ENCODE data around the gene ZCCHC7.
"Not testable (repeated sequence)": the region's sequence is repeated elsewhere in the genome, so short reads cannot be mapped to it uniquely, and the experiment has no call there.

ZCCHC7 gene
- 66.5 to 75.3 reads per million in 2 donors for total RNA-seq

DNA sequence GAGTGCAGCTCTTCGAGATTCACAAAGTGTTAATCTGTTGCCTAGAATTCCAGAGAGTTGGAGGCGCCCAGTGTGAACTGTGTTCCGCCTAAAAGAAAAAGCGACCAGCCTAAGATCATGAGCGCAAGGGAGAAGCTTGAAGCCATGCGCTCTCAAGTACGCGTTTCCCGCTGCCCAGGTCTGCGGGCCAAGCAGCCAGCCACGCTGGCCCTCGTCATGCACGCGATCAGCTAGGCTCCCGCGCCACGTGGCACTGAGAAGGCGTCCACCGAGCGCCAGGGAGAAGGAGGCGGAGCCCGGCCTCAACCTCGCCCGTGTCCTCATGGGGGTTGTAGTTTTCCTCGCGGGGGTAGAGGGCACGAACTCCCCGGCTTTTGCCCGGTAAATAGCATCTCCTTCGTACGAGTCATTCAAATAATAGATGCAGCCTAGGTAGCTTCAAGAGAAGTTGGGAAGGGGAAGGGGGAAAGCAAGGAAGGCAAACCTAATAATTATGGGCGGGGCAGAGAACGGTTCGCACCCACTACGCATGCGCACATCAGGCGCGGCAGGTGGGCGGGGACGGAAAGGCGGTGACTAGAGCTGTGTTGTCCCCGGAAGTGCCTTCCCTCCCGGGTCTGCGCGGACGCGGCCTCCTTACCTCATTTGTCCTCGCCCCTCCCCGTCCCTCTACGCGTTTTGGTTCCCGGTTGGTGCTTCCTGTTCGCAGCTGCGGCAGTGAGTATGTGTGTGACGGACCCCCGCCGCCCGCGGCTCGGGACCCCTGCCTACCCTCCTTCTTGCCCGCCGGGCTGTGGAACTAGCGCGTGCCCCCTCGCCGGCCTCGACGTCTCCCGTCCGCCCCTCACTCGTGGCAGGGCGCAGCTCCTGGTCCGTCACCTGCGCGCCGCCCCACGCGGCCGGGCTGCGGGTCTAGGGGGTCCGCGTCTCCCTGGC is at the start of gene ZCCHC7:
Gene ZCCHC7 (plus strand): TSS at position 668 of the 936 bp plus-strand sequence.
- DNase-seq, result peak; percentile 95

DNA sequence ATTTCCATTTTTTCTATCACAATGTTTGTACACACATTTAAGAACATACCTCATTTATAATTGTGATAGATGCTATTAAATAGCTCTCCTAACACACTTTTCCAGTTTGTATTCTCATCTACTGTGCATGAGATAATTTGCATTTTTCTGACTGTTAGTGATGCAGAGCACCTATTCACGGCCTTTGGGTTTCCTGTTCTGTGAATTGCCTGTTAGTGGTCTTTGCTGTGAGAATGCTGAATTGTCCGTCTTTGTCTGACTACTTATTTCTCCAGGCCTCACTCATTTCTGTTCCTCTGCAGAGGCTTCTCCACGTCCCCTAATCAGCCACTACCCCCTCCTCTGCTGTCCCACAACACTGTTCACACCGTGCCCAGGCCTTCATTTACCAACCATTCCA is 45.6 kb upstream of the ZCCHC7 start:
- DNase-seq, result not testable (repeated sequence)

DNA sequence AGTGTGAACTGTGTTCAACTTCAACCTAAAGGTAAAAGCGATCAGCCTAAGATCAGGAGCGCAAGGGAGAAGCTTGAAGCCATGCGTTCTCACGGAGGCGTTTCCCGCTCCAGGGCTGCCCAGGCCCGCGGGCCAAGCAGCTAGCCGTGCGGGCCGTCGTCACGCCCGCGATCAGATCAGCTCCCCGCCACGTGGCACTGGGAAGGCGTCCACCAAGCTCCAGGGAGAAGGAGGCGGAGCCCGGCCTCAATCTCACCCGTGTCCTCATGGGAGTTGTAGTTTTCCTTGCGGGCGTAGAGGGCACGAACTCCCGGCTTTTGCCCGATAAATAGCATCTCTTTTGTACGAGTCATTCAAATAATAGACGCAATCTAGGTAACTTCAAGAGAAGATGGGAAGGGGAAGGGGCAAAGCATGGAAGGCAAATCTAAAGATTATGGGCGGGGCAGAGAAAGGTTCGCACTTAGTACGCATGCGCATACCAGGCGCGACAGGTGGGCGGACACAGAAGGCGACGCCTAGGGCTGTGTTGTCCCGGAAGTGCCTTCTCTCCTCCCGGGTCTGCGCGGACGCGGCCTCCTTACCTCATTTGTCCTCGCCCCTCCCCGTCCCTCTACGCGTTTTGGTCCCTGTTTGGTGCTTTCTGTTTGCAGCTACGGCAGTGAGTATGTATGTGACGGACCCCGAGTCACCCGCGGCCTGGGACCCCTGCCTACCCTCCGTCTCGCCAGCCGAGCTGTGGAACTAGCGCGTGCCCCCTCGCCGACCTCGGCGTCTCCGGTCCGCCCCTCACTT is 40.8 kb upstream of the ZCCHC7 start:
- DNase-seq, result peak; percentile 82

DNA sequence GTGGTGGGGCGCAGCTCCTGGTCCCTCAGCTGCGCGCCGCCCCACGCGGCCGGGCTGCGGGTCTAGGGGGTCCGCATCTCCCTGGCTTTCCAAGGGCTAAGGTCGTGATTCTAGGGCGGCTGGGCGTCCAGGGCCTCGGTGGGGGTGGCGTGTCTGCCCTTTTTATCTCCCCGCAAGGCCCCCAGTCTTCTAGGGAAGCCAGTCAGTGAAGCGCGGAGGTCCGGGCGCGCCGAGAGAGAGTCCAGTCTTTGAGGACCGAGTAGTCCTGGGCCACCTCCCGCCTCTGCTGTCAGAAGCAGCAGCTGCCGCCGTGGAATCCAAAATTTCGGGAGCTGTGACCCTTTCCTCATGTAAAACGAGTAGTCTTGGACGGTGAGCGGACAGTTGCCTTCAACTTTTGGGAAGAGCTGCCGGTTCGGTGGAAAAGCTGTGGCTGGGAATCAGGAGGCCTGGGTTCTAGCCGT is 40.2 kb upstream of the ZCCHC7 start:
- not testable (repeated sequence) for DNase-seq

DNA sequence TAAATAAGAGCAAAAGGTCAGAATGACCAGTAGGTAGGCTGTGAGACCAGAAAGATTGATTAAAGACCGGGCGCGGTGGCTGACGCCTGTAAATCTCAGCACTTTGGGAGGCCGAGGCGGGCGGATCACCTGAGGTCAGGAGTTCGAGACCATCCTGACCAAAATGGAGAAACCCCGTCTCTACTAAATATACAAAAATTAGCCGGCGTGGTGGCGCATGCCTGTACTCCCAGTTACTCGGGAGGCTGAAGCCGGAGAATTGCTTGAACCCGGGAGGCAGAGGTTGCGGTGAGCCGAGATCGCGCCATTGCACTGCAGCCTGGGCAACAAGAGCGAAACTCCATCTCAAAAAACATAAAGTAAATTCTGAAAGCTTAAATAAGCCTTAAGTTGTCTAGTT is 38.9 kb upstream of the ZCCHC7 start:
- not testable (repeated sequence) for DNase-seq

DNA sequence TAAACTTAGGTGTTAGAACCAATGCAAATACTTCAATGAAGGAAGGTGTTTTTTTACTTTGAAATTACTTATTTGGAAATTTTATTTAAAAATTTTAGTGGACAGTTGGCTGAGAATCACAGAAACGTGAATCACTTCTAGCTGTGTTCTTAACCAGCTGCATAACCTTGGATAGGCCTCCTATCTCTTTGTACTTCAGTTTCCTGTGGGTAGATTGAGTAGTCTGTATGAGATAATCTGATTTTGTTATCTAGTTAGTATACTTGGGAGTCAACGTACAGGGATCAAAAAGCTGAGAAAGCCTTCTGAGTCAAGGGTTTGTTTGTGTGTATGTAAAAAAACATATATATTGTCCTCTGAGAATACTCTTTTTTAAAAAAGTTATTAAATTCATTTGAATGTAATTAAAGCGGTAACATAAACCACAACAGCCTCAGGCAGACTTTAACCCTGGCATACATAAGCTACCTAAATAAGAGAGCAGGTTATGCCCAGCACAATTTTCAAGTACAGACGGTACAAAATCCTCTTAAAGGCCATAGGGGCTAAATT is 38.1 kb upstream of the ZCCHC7 start:
- no peak for DNase-seq

DNA sequence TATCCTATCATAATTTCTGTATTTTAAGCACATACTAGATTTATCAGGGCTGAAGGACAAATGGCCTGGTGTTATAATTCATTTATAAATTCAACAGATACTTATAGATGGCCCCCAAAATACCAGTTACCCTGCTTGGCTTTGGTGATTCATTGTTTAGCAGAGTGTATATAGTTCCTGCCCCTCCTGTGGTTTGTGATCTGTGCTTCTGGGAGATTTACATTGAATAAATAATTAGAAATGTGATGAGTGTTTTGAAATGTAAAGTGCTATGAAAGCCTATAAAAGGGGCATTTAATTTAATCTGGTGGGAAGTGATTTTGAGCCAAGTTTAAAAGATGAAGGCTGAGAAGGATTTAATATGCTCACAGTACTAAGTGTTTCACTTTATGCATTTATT is 36.7 kb upstream of the ZCCHC7 start:
- no peak for DNase-seq

DNA sequence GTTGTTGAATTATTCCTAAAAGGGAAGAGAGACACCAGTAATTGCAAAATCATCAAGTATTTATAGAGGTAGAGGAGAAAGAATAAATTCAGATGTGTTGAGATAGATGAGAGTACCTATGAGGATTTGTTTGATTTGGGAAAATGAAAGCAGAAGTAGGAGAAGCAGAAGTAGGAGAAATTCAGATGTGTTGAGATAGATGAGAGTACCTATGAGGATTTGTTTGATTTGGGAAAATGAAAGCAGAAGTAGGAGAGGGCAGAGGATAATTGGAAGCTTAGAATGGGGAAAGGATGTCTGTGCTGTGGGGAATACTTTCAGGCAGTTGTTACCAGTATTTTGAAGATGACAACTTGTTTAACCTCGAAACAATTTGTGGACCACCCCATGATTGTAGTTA is 35.1 kb upstream of the ZCCHC7 start:
- DNase-seq, result no peak

DNA sequence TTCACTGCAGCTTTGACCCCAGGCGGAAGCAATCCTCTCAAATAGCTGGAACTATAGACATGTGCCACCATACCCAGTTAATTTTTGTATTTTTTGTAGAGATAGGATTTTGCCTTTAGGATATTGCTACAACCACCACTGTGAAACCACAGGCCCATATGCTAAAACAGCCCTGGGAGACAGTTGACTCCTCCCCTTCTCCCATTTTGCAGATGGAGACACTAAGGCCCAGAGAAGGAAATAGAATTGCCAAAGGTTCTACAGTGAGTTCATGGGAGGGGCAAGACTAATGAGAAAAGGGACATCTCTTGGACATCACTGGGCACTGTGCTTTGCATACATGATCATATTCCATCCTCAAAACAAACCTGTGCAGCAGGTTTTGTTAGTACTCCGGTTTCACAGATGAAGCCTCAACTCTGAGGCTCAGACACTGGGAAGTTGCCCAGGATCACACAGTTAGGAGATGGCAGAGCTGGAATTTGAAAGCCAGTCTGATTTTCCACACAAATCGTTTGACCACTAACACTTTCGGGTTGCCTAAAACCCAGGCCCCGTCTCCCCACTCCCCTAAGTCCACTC is 27.6 kb upstream of the ZCCHC7 start:
- not testable (repeated sequence) for DNase-seq

DNA sequence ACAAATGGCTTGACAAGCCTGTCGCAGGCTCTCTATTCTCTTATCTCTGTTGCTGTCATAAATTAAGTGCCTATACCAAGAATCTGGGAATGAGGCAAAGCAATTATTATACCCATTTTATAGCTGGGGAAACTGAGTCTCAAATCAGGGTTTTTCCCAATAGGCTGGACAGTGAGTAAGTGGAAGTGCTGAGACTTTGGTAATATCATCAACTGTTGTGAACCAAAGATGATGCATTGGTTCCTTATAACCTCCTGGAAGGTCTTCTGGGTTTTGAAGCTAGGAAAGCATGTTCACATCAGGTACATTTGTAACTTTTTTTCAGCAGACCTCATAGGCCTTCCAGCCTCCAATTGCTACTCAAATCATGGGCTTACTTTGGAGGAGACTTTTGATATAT is 25.6 kb upstream of the ZCCHC7 start:
- no peak for DNase-seq

DNA sequence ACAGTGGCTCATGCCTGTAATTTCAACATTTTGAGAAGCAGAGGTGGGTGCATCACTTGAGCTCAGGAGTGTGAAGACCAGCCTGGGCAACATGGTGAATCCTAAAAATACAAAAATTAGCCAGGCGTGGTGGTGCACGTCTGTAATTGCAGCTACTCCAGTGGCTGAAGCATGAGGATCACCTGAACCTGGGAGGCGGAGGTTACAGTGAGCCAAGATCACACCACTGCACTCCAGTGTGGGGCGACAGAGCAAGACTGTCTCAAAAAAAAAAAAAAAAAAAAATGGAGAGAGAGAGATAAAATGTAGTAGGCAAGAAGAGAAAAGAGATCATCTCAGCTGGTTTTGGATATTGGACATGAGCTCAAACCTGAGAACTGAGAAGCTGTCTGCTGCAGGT is 23.7 kb upstream of the ZCCHC7 start:
- no peak for DNase-seq

DNA sequence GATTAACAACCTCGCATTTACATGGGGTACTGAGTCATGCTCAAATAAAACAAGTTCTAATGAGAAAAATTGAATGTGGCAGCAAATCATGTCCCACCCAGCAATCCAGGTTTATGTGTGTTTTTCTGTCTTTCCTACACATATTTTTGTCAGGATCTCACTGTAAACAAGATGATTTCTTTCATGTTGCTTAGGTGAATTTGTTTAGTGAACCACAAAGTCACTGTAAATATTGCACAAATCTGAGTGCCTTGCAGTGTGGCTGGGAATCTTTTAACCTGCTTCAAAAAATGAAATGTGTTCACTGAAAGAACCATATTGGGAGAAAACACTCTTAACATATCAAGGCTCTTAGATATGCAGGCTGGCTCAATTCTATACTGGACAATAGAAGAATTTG is 23.1 kb upstream of the ZCCHC7 start:
- DNase-seq, result no peak

DNA sequence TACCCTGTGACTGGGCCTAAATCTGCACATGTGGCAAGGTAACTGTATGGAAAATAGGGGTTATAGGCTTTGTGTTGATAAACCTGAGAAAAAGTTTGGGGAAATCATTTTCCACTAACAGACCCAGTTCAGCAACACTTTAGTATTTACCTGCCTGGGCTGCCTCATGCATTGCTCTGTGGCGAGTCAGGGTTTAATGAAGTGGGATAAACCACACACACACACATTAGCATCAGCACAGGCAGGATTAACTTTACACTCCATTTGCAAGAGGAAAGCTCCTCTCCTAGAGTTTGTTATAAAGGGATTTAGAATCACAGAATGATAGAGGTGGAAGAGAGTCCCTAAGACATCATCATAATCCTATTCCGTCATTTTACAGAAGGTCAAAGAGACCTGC is 20.0 kb upstream of the ZCCHC7 start:
- DNase-seq, result no peak

DNA sequence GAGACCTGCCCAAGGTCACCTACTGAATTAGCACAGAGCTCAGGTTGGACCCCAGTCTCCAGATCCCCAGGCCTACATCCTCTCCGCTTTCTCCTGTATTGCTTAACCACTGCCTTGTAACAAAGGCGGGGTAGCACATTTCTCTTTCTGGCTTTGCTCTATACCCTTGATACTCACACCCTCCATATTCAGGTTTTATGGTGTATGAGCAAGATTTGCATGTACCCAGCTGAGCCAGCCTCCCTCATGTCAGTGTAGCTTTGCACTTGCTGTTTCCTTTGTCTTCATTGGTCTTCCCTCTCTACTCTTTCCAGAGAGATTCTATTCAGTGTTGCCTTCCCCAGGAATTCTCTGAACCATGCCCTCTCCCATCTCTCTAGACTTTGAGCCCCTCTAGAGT is 19.6 kb upstream of the ZCCHC7 start:
- no peak for DNase-seq

DNA sequence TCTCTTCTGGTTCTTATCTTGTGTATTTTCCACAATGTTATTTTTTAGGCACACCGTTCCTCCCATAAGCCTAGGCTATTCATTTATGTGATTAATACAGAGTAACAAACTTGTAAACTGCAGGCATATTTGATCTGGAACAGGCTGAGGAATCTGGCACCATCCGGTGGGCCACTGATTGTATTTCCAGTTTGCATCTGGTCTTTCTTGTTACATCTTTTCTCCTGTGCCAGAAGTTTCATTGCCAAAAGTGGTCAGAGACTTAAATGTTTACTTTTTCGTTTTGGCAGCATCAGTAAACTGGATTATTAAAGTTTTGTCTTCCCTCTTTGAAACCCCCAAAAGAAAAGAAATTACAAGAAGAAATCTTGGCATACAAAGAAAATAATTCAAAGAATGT is 17.9 kb upstream of the ZCCHC7 start:
- DNase-seq, result no peak

DNA sequence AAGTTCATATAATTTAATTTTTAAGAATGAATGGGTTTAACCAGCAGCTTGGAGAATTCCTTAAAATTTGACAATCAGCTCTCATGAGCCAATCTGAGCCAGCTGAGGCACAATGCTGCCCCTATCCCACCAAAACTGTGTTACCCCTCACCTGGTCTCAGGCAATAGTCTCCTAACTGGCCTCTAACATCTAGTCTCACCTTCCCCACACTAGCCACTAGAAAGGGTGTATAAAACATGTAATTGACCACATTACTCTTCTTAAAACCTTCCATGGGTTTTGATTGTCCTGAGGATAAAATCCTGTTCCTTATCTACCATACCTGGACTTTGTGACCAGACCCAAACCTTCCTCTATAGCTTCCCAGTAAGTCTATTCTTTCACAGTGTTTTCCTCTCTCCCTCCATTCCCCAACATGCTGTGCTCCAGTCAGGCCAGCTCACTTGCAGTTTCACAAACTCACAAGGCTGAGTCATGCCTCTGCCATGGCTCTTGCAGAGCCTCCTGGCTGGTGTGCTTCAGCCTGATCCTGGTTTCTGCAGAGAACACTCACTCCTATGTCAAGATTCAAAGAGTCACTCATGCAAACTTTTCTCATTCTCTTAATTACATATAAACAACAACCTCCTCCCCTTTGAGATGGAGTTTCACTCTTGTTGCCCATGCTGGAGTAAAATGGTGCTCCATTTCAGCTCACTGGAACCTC is 16.0 kb upstream of the ZCCHC7 start:
- DNase-seq, result no peak

DNA sequence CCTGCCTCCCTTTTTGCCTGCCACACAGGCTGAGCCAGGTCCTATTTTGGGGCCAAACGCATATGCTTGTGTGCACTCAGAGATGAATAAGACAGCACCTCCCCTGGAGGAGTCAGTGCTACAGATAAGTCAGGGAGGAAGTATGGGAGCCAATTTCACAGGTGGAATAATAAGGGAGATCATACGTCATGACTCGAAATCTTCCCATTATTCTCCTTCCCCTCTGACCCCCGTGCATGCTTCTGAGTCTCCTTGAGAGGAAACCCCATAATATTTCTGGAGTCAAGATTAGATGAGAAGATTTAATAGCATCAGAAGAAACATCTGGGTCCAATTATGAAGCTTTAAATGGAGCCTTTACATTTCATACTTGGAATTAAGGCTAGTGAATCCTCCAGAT is 15.1 kb upstream of the ZCCHC7 start:
- no peak for DNase-seq

DNA sequence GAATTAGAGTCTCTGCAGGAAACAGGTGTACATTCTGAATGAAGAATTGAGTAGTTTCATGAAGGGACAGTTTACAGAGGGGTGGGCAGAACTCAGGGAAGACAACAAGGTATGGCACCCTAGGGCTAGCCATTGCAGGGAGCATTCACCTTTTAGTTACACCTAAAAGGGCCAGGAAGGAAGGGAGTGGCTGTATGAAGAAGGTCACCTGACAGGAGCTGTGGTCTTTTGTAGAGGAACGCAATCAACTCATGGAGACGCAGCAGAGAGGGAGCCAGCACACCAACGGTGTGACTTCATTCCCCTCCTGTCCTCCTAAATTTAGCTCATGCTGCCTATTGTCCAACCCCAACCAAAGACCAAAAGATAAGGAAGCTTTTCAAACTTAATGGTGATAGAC is 12.7 kb upstream of the ZCCHC7 start:
- no peak for DNase-seq

DNA sequence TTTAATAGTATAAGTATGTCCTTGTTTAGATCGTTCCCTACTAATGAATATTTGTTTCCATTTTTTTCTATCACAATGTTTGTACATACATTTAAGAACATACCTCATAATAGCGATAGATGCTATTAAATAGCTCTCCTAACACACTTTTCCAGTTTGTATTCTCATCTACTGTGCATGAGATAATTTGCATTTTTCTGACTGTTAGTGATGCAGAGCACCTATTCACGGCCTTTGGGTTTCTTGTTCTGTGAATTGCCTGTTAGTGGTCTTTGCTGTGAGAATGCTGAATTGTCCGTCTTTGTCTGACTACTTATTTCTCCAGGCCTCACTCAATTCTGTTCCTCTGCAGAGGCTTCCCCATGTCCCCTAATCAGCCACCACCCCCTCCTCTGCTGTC is 5.9 kb upstream of the ZCCHC7 start:
- not testable (repeated sequence) for DNase-seq

DNA sequence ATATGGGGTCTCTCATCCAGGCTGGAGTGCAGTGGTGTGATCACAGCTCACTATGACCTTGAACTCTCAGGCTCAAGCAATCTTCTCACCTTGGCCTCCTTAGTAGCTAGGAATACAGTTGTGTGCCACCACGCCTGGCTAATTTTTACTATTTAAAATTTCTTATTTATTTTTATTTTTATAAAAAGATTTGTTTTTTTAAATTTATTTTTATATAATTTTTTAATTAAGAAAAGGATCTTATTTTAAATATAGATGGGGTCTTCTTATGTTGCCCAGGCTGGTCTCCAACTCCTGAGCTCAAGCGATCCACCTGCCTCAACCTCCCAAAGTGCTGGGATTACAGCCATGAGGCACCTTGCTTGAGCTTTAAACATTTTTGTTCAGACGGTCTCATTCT is 2.4 kb upstream of the ZCCHC7 start:
- DNase-seq, result no peak

DNA sequence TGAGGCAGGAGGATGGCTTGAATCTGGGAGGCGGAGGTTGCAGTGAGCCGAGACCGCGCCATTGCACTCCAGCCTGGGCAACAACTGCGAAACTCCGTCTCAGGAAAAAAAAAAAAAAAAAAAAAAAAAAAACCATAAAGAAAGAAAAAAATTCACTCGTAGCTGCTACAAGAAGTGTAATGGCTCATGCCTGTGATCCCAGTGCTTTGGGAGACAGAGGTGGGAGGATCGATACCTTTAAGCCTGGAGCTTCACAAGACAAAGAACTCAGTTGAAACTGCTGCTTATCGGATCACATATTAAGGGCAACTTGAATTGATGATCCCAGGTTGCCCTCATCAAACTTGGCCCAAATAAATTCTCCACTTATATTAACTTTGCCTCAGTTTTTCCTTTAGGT is 1.0 kb upstream of the ZCCHC7 start:
- DNase-seq, result no peak

DNA sequence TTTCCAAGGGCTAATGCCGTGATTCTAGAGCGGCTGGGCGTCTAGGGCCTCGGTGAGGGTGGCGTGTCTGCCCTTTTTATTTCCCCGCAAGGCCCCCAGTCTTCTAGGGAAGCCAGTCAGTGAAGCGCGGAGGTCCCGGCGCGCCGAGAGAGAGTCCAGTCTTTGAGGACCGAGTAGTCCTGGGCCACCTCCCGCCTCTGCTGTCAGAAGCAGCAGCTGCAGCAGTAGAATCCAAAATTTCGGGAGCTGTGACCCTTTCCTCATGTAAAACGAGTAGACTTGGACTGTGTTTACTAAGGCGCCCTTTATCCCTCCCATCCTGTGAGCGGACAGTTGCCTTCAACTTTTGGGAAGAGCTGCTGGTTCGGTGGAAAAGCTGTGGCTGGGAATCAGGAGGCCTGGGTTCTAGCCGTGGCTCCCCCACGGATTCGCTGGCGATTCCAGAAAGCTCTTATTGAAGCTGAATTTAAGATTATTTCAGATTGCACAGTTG is 515 bp downstream of the ZCCHC7 start:
- not testable (repeated sequence) for DNase-seq

All from T-helper 9 cell (primary cell).